Activated CD4-positive, alpha-beta T cell treated with anti-CD3 and anti-CD28 coated beads, Interleukin-2, amount 10 ng/mL, durations not matched to agents 24 days and 14 days (primary cell): Measurements from ENCODE around the gene OR51T1. TPM values are rescaled to one million over a fixed set of nuclear protein-coding genes. Genes with fewer than 3 reads are reported as not detected.
"Not testable (repeated sequence)": the region's sequence is repeated elsewhere in the genome, so short reads cannot be mapped to it uniquely, and the experiment has no call there.

ENCODE experiments used
- DNase-seq: peaks from one replicate; pipeline ENCODE4 v3.0.0; 2022
- H3K27ac Mint-ChIP-seq: one replicate; pipeline ENCODE4 v1.8.0; 2022; ENCODE audit warnings: mild to moderate bottlenecking, mixed read lengths
- H3K27me3 Mint-ChIP-seq: one replicate; pipeline ENCODE4 v1.8.0; 2022; ENCODE audit warnings: mixed read lengths
- H3K36me3 Mint-ChIP-seq: one replicate; pipeline ENCODE4 v1.8.0; 2022; ENCODE audit warnings: low read depth, mild to moderate bottlenecking, mixed read lengths
- H3K4me1 Mint-ChIP-seq: one replicate; pipeline ENCODE4 v1.8.0; 2021; ENCODE audit warnings: mixed read lengths
- H3K4me3 Mint-ChIP-seq: one replicate; pipeline ENCODE4 v1.8.0; 2022; ENCODE audit warnings: mild to moderate bottlenecking, moderate library complexity, mixed read lengths
- H3K9me3 Mint-ChIP-seq: one replicate; pipeline ENCODE4 v1.8.0; 2021; ENCODE audit warnings: mixed read lengths
- intact Hi-C: fragments of 100-400 bp; cut with micrococcal nuclease; formaldehyde crosslinking; loops from one replicate; pipeline ENCODE4 v1.15.1; 2023
- total RNA-seq: library from RNA; stranded (reverse); gene quantifications from 2 replicates; pipeline ENCODE4 v1.2.3, GENCODE V29; 2022

OR51T1 gene
- total RNA-seq, result not detected in 2 replicates

GRCh38 chr11:4881860-4882500, at the start of gene OR51T1:
OR51T1 (plus strand) TSS chr11:4881900; CDS start chr11:4881900, 0 bp downstream.
- H3K27me3 Mint-ChIP-seq, result no peaks in the 10 kb centered on the region
- no peaks in the 10 kb centered on the region for H3K9me3 Mint-ChIP-seq
- no peaks in the 10 kb centered on the region for H3K4me1 Mint-ChIP-seq
- H3K36me3 Mint-ChIP-seq, result no peaks in the 10 kb centered on the region
- intact Hi-C loops, result no loop called here
- no peak within 1 kb of the TSS for H3K4me3 Mint-ChIP-seq
- H3K27ac Mint-ChIP-seq, result no peak within 1 kb of the TSS
- no peak for DNase-seq

- Mint-ChIP-seq H3K27me3 (no peaks in the 10 kb centered on the region), H3K9me3 (no peaks in the 10 kb centered on the region), H3K4me1 (no peaks in the 10 kb centered on the region), H3K4me3 (no peak overlapping the region), H3K27ac (no peak overlapping the region), H3K36me3 (no peaks in the 10 kb centered on the region)
- no peak for DNase-seq
- intact Hi-C loops, result no loop called here
These were observed 41.7 kb upstream of the OR51T1 start for GRCh38 chr11:4839851-4840549.

- no peak for DNase-seq
- intact Hi-C loops, result no loop called here
- Mint-ChIP-seq H3K9me3 (no peaks in the 10 kb centered on the region), H3K27ac (no peak within 1 kb of the TSS), H3K4me1 (no peaks in the 10 kb centered on the region), H3K4me3 (no peak within 1 kb of the TSS), H3K27me3 (no peaks in the 10 kb centered on the region), H3K36me3 (no peaks in the 10 kb centered on the region)
These were observed 32.7 kb upstream of the OR51T1 start, which contains the start of gene OR51S1 for GRCh38 chr11:4848908-4849532. OR51S1 (minus strand) TSS chr11:4849208; CDS start chr11:4849208, 0 bp downstream.

- H3K9me3 Mint-ChIP-seq, result peaks cover 3% of the 10 kb centered on the region
- no peaks in the 10 kb centered on the region for H3K27me3 Mint-ChIP-seq
- no peak for DNase-seq
- intact Hi-C loops, result no loop called here
- no peak overlapping the region for H3K4me3 Mint-ChIP-seq
- no peaks in the 10 kb centered on the region for H3K4me1 Mint-ChIP-seq
- no peak overlapping the region for H3K27ac Mint-ChIP-seq
- no peaks in the 10 kb centered on the region for H3K36me3 Mint-ChIP-seq
These were observed 30.7 kb upstream of the OR51T1 start for GRCh38 chr11:4851033-4851432.

GRCh38 chr11:4854286-4854685, 27.4 kb upstream of the OR51T1 start:
- H3K9me3 Mint-ChIP-seq, H3K4me3 Mint-ChIP-seq, H3K36me3 Mint-ChIP-seq: not testable (repeated sequence)

GRCh38 chr11:4862447-4863236, 19.1 kb upstream of the OR51T1 start:
- H3K27ac Mint-ChIP-seq, result no peak overlapping the region
- H3K9me3 Mint-ChIP-seq, result no peaks in the 10 kb centered on the region
- no peak for DNase-seq
- H3K4me3 Mint-ChIP-seq, result no peak overlapping the region
- intact Hi-C loops, result no loop called here
- H3K4me1 Mint-ChIP-seq, result no peaks in the 10 kb centered on the region
- H3K27me3 Mint-ChIP-seq, result no peaks in the 10 kb centered on the region
- H3K36me3 Mint-ChIP-seq, result no peaks in the 10 kb centered on the region

More at GRCh38 chr11:4854286-4854685, 27.4 kb upstream of the OR51T1 start:
- H3K27ac Mint-ChIP-seq, DNase-seq, intact Hi-C loops, H3K4me1 Mint-ChIP-seq, H3K27me3 Mint-ChIP-seq: not testable (repeated sequence)

GRCh38 chr11:4863876-4864275, 17.8 kb upstream of the OR51T1 start:
- Mint-ChIP-seq H3K27me3 (no peaks in the 10 kb centered on the region), H3K36me3 (no peaks in the 10 kb centered on the region), H3K9me3 (no peaks in the 10 kb centered on the region), H3K27ac (no peak overlapping the region), H3K4me3 (no peak overlapping the region), H3K4me1 (no peaks in the 10 kb centered on the region)
- intact Hi-C loops, result no loop called here
- DNase-seq, result no peak

GRCh38 chr11:4865855-4866254, 15.8 kb upstream of the OR51T1 start:
- H3K4me1 Mint-ChIP-seq, result no peaks in the 10 kb centered on the region
- no peak for DNase-seq
- H3K36me3 Mint-ChIP-seq, result no peaks in the 10 kb centered on the region
- no peaks in the 10 kb centered on the region for H3K9me3 Mint-ChIP-seq
- no peaks in the 10 kb centered on the region for H3K27me3 Mint-ChIP-seq
- intact Hi-C loops, result no loop called here
- H3K4me3 Mint-ChIP-seq, result no peak overlapping the region
- no peak overlapping the region for H3K27ac Mint-ChIP-seq

GRCh38 chr11:4881188-4881587, 512 bp upstream of the OR51T1 start:
- H3K27me3 Mint-ChIP-seq, result no peaks in the 10 kb centered on the region
- no peak overlapping the region for H3K27ac Mint-ChIP-seq
- H3K4me1 Mint-ChIP-seq, result no peaks in the 10 kb centered on the region
- intact Hi-C loops, result no loop called here
- no peak for DNase-seq
- H3K4me3 Mint-ChIP-seq, result no peak overlapping the region
- H3K9me3 Mint-ChIP-seq, result no peaks in the 10 kb centered on the region
- no peaks in the 10 kb centered on the region for H3K36me3 Mint-ChIP-seq

GRCh38 chr11:4882543-4882942, 843 bp downstream of the OR51T1 start:
- intact Hi-C loops, result no loop called here
- no peak overlapping the region for H3K4me3 Mint-ChIP-seq
- no peaks in the 10 kb centered on the region for H3K36me3 Mint-ChIP-seq
- H3K27ac Mint-ChIP-seq, result no peak overlapping the region
- no peaks in the 10 kb centered on the region for H3K27me3 Mint-ChIP-seq
- no peak for DNase-seq
- H3K9me3 Mint-ChIP-seq, result no peaks in the 10 kb centered on the region
- H3K4me1 Mint-ChIP-seq, result no peaks in the 10 kb centered on the region

- intact Hi-C loops, result no loop called here
- no peaks in the 10 kb centered on the region for H3K27me3 Mint-ChIP-seq
- no peak for DNase-seq
- H3K27ac Mint-ChIP-seq, result no peak overlapping the region
- H3K4me3 Mint-ChIP-seq, result no peak overlapping the region
- H3K4me1 Mint-ChIP-seq, result no peaks in the 10 kb centered on the region
- H3K9me3 Mint-ChIP-seq, result no peaks in the 10 kb centered on the region
- H3K36me3 Mint-ChIP-seq, result no peaks in the 10 kb centered on the region
These were observed 2.7 kb downstream of the OR51T1 start for GRCh38 chr11:4884361-4884760.

- DNase-seq, result no peak
- H3K27ac Mint-ChIP-seq, result no peak overlapping the region
- no peaks in the 10 kb centered on the region for H3K36me3 Mint-ChIP-seq
- no peaks in the 10 kb centered on the region for H3K4me1 Mint-ChIP-seq
- H3K4me3 Mint-ChIP-seq, result no peak overlapping the region
- intact Hi-C loops, result no loop called here
- no peaks in the 10 kb centered on the region for H3K27me3 Mint-ChIP-seq
- H3K9me3 Mint-ChIP-seq, result no peaks in the 10 kb centered on the region
These were observed 4.5 kb downstream of the OR51T1 start for GRCh38 chr11:4886186-4886585.

GRCh38 chr11:4887591-4887990, 5.9 kb downstream of the OR51T1 start:
- H3K27me3 Mint-ChIP-seq, result no peaks in the 10 kb centered on the region
- no peaks in the 10 kb centered on the region for H3K9me3 Mint-ChIP-seq
- DNase-seq, result no peak
- no peaks in the 10 kb centered on the region for H3K4me1 Mint-ChIP-seq
- no peak overlapping the region for H3K4me3 Mint-ChIP-seq
- no peak overlapping the region for H3K27ac Mint-ChIP-seq
- intact Hi-C loops, result no loop called here
- no peaks in the 10 kb centered on the region for H3K36me3 Mint-ChIP-seq

- H3K36me3 Mint-ChIP-seq, result no peaks in the 10 kb centered on the region
- intact Hi-C loops, result no loop called here
- H3K4me1 Mint-ChIP-seq, result no peaks in the 10 kb centered on the region
These were observed 8.6 kb downstream of the OR51T1 start for GRCh38 chr11:4890279-4890678.

More at GRCh38 chr11:4890279-4890678, 8.6 kb downstream of the OR51T1 start:
- no peak for DNase-seq
- no peak overlapping the region for H3K27ac Mint-ChIP-seq
- no peak overlapping the region for H3K4me3 Mint-ChIP-seq
- H3K9me3 Mint-ChIP-seq, result no peaks in the 10 kb centered on the region
- H3K27me3 Mint-ChIP-seq, result no peaks in the 10 kb centered on the region
